ENCODE data around the gene HCRTR2. TPM values are rescaled to one million over a fixed set of nuclear protein-coding genes. Genes with fewer than 3 reads are reported as not detected.
"Not testable (repeated sequence)": the region's sequence is repeated elsewhere in the genome, so short reads cannot be mapped to it uniquely, and the experiment has no call there.

The HCRTR2 gene
- total and polyA plus RNA-seq, 4 experiments from 2014 or later, result not detected

- Mint-ChIP-seq H3K4me1 (no peaks in the 10 kb centered on the region), H3K36me3 (no peaks in the 10 kb centered on the region), H3K27ac (no peak overlapping the region), H3K4me3 (no peak overlapping the region), H3K27me3 (no peaks in the 10 kb centered on the region), H3K9me3 (peaks cover 3 to 21% (median 9%) of the 10 kb centered on the region in 8 donors)
- H3K36me3 ChIP-seq (ENCODE audit: insufficient read depth, low read length), result no peaks in the 10 kb centered on the region
- H3K4me3 ChIP-seq (ENCODE audit: low read length in 2 of 2), result no peak overlapping the region
- no peak for DNase-seq
- H3K27me3 ChIP-seq (ENCODE audit: insufficient read depth, low read length), result no peaks in the 10 kb centered on the region
- no peaks in the 10 kb centered on the region for H3K9me3 ChIP-seq (ENCODE audit: control insufficient read depth in 1 of 2, low read length in 2 of 2)
- no peaks in the 10 kb centered on the region for H3K4me1 ChIP-seq (ENCODE audit: insufficient read depth, low read length)
- CTCF ChIA-PET (ENCODE audit: partially characterized antibody), result no interaction called here
- no peak overlapping the region for H3K27ac ChIP-seq (ENCODE audit: low read depth, low read length)
- intact Hi-C loops (cut with micrococcal nuclease), result no loop called here
- POLR2A ChIA-PET (ENCODE audit: partially characterized antibody), result no interaction called here
Observed at GRCh38 chr6:55293116-55293515, 118.8 kb downstream of the HCRTR2 start.

GRCh38 chr6:55297214-55297613 is 122.9 kb downstream of the HCRTR2 start:
- H3K4me3 Mint-ChIP-seq; H3K36me3 ChIP-seq (ENCODE audit: insufficient read depth, low read length); CTCF ChIA-PET (ENCODE audit: partially characterized antibody); H3K9me3 ChIP-seq (ENCODE audit: control insufficient read depth in 1 of 2, low read length in 2 of 2); DNase-seq; intact Hi-C loops (cut with micrococcal nuclease); POLR2A ChIA-PET (ENCODE audit: partially characterized antibody); H3K4me1 Mint-ChIP-seq; H3K4me3 ChIP-seq (ENCODE audit: low read length in 2 of 2); H3K4me1 ChIP-seq (ENCODE audit: insufficient read depth, low read length); H3K27me3 Mint-ChIP-seq; H3K36me3 Mint-ChIP-seq; H3K27ac Mint-ChIP-seq; H3K27ac ChIP-seq (ENCODE audit: low read depth, low read length); H3K27me3 ChIP-seq (ENCODE audit: insufficient read depth, low read length): not testable (repeated sequence)
- H3K9me3 Mint-ChIP-seq, result peaks cover 4 to 17% (median 9%) of the 10 kb centered on the region in 8 donors

- H3K9me3 Mint-ChIP-seq, result peaks cover 0 to 16% (median 10%) of the 10 kb centered on the region in 8 donors
- no peaks in the 10 kb centered on the region for H3K4me1 Mint-ChIP-seq
- no peaks in the 10 kb centered on the region for H3K36me3 Mint-ChIP-seq
- H3K4me3 Mint-ChIP-seq, result no peak overlapping the region
- POLR2A ChIA-PET (ENCODE audit: partially characterized antibody), result no interaction called here
- DNase-seq, result no peak
- no peaks in the 10 kb centered on the region for H3K9me3 ChIP-seq (ENCODE audit: control insufficient read depth in 1 of 2, low read length in 2 of 2)
- no peaks in the 10 kb centered on the region for H3K4me1 ChIP-seq (ENCODE audit: insufficient read depth, low read length)
- H3K36me3 ChIP-seq (ENCODE audit: insufficient read depth, low read length), result no peaks in the 10 kb centered on the region
- H3K27me3 ChIP-seq (ENCODE audit: insufficient read depth, low read length), result no peaks in the 10 kb centered on the region
- intact Hi-C loops (cut with micrococcal nuclease), result no loop called here
- H3K27me3 Mint-ChIP-seq, result no peaks in the 10 kb centered on the region
- no peak overlapping the region for H3K27ac Mint-ChIP-seq
- CTCF ChIA-PET (ENCODE audit: partially characterized antibody), result no interaction called here
- H3K27ac ChIP-seq (ENCODE audit: low read depth, low read length), result no peak overlapping the region
- H3K4me3 ChIP-seq (ENCODE audit: low read length in 2 of 2), result no peak overlapping the region
Observed at GRCh38 chr6:55299286-55299985, 125.1 kb downstream of the HCRTR2 start.

- Mint-ChIP-seq H3K36me3 (no peaks in the 10 kb centered on the region), H3K4me1 (no peaks in the 10 kb centered on the region), H3K27ac (no peak overlapping the region), H3K27me3 (no peaks in the 10 kb centered on the region), H3K4me3 (no peak overlapping the region), H3K9me3 (peaks cover 0 to 16% (median 12%) of the 10 kb centered on the region in 8 donors)
- ChIA-PET CTCF (ENCODE audit: partially characterized antibody) (no interaction called here), POLR2A (ENCODE audit: partially characterized antibody) (no interaction called here)
- Histone ChIP-seq H3K36me3 (ENCODE audit: insufficient read depth, low read length) (no peaks in the 10 kb centered on the region), H3K27ac (ENCODE audit: low read depth, low read length) (no peak overlapping the region), H3K9me3 (ENCODE audit: control insufficient read depth in 1 of 2, low read length in 2 of 2) (no peaks in the 10 kb centered on the region), H3K4me3 (ENCODE audit: low read length in 2 of 2) (no peak overlapping the region), H3K27me3 (ENCODE audit: insufficient read depth, low read length) (no peaks in the 10 kb centered on the region), H3K4me1 (ENCODE audit: insufficient read depth, low read length) (no peaks in the 10 kb centered on the region)
- intact Hi-C loops (cut with micrococcal nuclease), result no loop called here
- DNase-seq, result no peak
Observed at GRCh38 chr6:55304747-55305146, 130.4 kb downstream of the HCRTR2 start.

- no peaks in the 10 kb centered on the region for H3K36me3 Mint-ChIP-seq
- H3K4me3 Mint-ChIP-seq, result no peak overlapping the region
- H3K36me3 ChIP-seq (ENCODE audit: insufficient read depth, low read length), result no peaks in the 10 kb centered on the region
- H3K4me3 ChIP-seq (ENCODE audit: low read length in 2 of 2), result no peak overlapping the region
- no peaks in the 10 kb centered on the region for H3K4me1 Mint-ChIP-seq
- intact Hi-C loops (cut with micrococcal nuclease), result no loop called here
- DNase-seq, result no peak
- no peaks in the 10 kb centered on the region for H3K9me3 ChIP-seq (ENCODE audit: control insufficient read depth in 1 of 2, low read length in 2 of 2)
- no peaks in the 10 kb centered on the region for H3K4me1 ChIP-seq (ENCODE audit: insufficient read depth, low read length)
- CTCF ChIA-PET (ENCODE audit: partially characterized antibody), result no interaction called here
- no peak overlapping the region for H3K27ac ChIP-seq (ENCODE audit: low read depth, low read length)
- no peaks in the 10 kb centered on the region for H3K27me3 ChIP-seq (ENCODE audit: insufficient read depth, low read length)
- POLR2A ChIA-PET (ENCODE audit: partially characterized antibody), result no interaction called here
- no peaks in the 10 kb centered on the region for H3K27me3 Mint-ChIP-seq
- H3K9me3 Mint-ChIP-seq, result peaks cover 5 to 27% (median 17%) of the 10 kb centered on the region in 8 donors
- H3K27ac Mint-ChIP-seq, result no peak overlapping the region
Observed at GRCh38 chr6:55319961-55320695, 145.8 kb downstream of the HCRTR2 start.

GRCh38 chr6:55320696-55321086 is 146.4 kb downstream of the HCRTR2 start:
- Histone ChIP-seq H3K27me3 (ENCODE audit: insufficient read depth, low read length) (no peaks in the 10 kb centered on the region), H3K4me1 (ENCODE audit: insufficient read depth, low read length) (no peaks in the 10 kb centered on the region), H3K36me3 (ENCODE audit: insufficient read depth, low read length) (no peaks in the 10 kb centered on the region), H3K4me3 (ENCODE audit: low read length in 2 of 2) (no peak overlapping the region), H3K9me3 (ENCODE audit: control insufficient read depth in 1 of 2, low read length in 2 of 2) (no peaks in the 10 kb centered on the region), H3K27ac (ENCODE audit: low read depth, low read length) (no peak overlapping the region)
- peaks cover 5 to 27% (median 16%) of the 10 kb centered on the region in 8 donors for H3K9me3 Mint-ChIP-seq
- no peaks in the 10 kb centered on the region for H3K27me3 Mint-ChIP-seq
- POLR2A ChIA-PET (ENCODE audit: partially characterized antibody), result no interaction called here
- CTCF ChIA-PET (ENCODE audit: partially characterized antibody), result no interaction called here
- H3K4me1 Mint-ChIP-seq, result no peaks in the 10 kb centered on the region
- H3K36me3 Mint-ChIP-seq, result no peaks in the 10 kb centered on the region
- no peak for DNase-seq
- H3K27ac Mint-ChIP-seq, result no peak overlapping the region
- intact Hi-C loops (cut with micrococcal nuclease), result no loop called here
- no peak overlapping the region for H3K4me3 Mint-ChIP-seq

GRCh38 chr6:55327169-55327568 is 152.9 kb downstream of the HCRTR2 start, which contains the start of gene GFRAL:
GFRAL (plus strand) TSS chr6:55327469; CDS start chr6:55327555, 86 bp downstream.
- Histone ChIP-seq H3K27me3 (ENCODE audit: insufficient read depth, low read length) (no peaks in the 10 kb centered on the region), H3K36me3 (ENCODE audit: insufficient read depth, low read length) (no peaks in the 10 kb centered on the region), H3K27ac (ENCODE audit: low read depth, low read length) (no peak within 1 kb of the TSS), H3K4me1 (ENCODE audit: insufficient read depth, low read length) (no peaks in the 10 kb centered on the region), H3K4me3 (ENCODE audit: low read length in 2 of 2) (no peak within 1 kb of the TSS), H3K9me3 (ENCODE audit: control insufficient read depth in 1 of 2, low read length in 2 of 2) (no peaks in the 10 kb centered on the region)
- no peaks in the 10 kb centered on the region for H3K27me3 Mint-ChIP-seq
- DNase-seq, result no peak
- H3K36me3 Mint-ChIP-seq, result no peaks in the 10 kb centered on the region
- peaks cover 0 to 10% (median 4%) of the 10 kb centered on the region in 8 donors for H3K9me3 Mint-ChIP-seq
- no peaks in the 10 kb centered on the region for H3K4me1 Mint-ChIP-seq
- CTCF ChIA-PET (ENCODE audit: partially characterized antibody), result no interaction called here
- intact Hi-C loops (cut with micrococcal nuclease), result no loop called here
- H3K4me3 Mint-ChIP-seq, result no peak within 1 kb of the TSS
- no peak within 1 kb of the TSS for H3K27ac Mint-ChIP-seq
- POLR2A ChIA-PET (ENCODE audit: partially characterized antibody), result no interaction called here
